Hematopoietic multipotent progenitor cell treated with erythropoietin and hydrocortisone succinate and interleukin-3 and kit ligand, for 17 days (in vitro differentiated cells): ENCODE measurements around the gene ASAP2.

Experiments
- DNase-seq: peaks from one replicate; pipeline ENCODE4 v3.0.0-alpha.2; 2015; ENCODE audit warnings: low spot score

Gene ASAP2

DNA sequence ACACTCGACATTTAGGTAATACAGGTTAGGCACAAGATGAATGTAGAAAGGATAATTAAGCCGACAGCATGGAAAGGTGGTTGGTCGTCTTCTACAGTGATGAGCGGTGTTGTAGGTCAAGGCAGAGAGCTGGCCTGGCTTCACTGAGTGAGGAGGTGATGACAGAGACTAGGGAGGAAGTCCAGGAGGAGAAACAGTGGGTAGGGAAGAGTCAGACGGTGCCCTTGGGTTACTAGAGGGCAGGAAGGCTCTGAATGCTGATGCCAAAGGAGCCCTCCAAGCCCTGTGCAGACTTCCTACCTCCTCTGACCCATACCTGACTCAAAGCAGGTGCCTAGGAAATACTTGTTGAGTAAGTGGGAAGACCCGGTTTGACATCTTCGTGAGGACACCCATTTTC is 116.0 kb downstream of the ASAP2 start:
- no peak for DNase-seq

DNA sequence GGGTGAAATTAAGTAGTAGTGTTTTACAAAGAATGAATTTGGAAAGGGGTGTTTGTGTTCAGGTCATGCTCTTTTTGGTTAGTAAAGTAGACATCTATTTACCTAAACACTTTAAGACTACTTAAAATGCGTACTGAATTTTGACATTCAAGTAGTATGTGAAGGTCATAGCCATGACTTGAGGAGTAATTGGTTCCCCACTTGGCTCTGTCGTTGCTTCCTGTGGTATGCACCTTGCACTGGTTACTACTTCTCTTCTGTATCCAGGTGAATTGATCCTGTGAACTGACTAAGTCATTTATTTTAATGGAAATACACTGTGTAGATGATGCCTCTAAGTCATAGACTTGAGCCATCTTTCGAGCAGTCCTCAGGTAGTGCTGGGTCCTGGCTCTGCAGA is 118.8 kb downstream of the ASAP2 start:
- no peak for DNase-seq

DNA sequence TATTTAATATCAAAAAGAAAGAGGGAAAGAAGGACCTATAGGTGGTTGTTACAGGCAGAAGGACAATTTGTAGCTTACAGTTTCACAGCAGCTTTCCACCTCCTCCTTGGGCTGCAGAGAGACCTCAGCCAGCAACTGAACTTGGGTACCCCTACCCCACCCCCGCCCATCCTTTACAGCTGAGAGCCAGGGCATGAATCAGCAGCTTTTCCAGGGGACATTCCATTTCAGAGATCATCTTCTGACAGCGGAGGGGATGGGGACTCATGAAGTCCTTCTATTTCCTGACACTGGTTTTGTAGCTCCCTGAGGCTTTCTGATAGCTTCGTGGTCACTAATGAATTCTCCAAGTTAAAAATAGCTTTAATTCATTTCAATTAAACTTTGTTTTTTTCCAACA is 120.4 kb downstream of the ASAP2 start:
- DNase-seq, result no peak

DNA sequence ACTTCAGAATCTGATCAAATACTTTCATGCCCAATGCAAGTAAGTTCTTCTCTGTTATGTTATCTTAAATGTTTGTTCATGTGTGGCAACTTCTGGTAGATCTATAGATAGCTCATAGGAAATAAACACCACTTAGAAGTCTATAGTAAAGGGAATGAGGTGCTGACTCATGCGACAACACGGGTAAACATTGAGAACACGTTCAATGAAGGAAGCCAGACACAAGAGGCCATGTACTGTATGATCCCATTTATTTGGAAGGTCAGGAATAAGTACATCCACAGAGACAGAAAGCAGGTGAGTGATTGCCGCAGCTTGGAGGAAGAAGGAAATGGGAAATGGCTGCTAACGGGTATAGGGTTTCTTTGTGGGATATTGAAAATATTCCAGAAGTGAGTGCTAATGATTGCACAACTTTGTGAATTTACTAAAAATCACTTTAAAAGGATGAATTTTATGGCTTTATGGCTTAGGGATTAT is 121.3 kb downstream of the ASAP2 start:
- no peak for DNase-seq

DNA sequence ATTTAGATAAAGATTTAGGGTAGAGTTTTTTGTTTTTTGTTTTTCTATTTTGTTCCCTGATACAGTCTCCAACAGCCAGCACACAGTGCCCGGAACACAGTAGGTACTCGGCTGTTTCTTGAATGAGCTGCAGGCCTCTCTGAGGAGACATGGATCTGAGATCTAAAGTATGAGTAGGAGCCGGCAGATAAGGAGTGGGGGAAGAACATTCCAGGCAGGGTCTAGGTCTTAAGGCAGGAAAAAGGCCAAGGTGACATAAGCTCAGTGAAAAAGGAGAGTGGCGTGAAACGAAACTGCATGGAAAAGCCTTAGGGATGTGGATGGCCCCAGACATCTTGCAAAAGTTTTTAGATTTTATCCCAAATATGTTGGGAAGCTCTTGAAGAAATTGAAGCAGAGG is 122.3 kb downstream of the ASAP2 start:
- DNase-seq, result no peak

DNA sequence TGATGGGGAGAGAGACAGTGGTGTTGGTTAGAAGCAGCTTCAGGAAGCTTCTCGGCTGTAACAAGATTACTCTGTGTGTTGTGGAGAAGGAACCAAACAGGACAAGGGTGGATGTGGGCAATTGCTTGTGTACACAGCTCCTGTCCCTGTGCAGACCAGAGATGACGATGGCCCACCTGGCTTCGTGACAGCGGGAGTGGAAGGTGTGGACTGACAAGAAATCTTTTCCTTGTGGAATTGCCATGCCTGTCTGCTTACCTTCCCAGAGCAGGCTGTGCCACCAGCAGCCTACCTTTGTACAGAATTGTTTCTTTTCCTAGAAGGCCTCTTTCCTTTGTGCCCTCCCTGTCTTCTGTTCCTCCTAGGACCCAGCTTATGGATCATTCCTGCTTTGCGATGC is 122.9 kb downstream of the ASAP2 start:
- DNase-seq, result no peak

DNA sequence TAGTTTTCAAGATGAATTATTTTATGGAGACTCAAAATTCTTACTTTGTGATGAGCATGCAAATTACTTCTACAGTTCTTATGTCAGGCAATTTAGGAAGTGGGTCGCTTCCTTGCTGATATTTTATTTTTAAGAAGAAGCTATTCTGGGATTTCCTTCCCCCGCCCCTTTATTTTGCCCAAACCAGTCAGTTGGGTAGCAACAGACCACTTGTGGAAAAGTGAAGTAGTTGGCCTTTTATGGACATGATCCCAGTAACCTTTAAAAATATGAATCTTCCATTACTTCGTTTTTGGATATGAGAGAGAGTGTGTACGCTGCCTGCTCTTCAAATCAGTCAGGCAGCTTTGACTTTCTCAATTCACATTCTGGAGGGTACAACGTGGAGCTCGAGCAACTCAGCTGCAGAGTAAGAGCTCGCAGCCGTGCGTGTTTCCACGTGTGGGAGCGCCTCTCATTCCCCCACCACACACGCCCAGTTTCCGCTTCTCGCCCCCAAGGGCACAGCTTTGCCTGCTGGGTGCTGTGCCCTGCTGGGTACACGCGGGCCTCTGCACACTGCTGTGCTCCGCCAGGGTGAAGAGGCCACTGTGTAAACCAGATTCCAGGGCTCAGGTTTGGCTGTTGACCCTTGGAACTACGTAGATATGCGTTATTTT is 124.1 kb downstream of the ASAP2 start:
- DNase-seq, result no peak

DNA sequence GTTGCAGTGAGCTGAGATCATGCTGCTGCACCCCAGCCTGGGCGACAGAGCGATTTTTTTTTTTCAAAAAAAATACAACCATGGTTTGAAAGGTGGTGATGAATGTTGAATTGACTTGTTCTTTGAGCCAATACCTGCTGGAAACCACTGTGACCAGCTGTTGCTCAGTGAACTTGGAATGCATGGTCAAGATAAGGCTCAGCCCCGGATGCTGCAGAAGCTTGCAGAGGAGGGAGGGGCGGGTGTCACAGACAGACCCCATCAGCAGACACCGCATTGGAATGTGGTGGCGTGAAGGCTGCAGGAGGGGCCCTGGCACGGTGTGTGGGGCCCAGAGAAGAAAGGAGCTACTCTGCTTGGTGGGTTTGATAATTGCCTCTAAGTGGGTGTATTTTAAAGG is 125.1 kb downstream of the ASAP2 start:
- DNase-seq, result no peak

DNA sequence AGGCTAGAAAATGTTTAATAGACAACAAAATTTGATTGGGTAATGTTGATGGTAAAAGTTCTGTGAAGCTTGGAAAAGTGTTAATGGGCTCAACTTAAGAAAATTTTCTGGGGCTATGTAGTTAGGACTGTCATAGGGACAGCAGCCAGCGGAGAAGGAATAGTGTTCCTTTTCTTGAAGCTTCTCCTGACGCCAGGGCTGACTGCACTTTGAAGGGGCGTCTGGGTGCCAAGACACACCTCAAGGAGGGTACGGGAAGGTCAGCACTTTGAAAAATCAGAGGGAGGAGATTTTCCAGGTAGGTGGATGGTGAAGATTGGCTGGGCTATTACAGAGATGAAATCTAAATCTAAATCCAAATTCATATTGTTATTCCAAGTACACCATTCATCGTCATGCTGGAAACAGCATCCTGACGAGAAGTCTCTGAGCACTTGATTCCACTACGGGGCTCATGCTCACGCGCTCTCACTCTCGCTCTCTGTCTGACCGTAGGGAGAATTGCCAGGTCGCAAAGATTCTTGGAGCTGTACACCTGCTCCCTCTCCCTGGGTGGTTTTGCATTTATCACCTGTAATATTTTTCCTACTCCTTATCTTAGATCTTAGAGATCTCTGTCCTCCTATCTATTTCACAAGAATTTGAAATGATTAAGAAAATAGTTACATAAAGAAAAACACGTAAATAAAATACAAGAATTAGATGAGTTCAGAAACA is 125.7 kb downstream of the ASAP2 start:
- DNase-seq, result no peak

DNA sequence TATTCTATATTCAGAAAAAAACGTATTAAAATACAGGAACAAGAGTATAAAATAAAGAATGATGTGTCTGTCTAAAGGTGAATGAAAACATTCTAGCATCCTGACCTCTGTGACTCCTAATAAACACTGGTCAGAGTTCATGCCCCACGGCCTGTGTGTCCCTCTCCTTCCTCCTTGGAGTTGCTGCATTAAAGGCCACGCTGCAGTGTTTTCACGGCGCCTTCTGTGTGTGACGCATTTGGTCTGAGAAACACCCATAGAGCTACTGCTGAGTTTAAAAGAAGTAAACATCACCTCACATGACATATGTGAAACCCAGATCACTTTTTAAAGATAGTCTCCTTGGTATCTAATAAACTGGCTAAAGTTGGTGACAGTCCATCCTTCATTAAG is 126.2 kb downstream of the ASAP2 start:
- no peak for DNase-seq

DNA sequence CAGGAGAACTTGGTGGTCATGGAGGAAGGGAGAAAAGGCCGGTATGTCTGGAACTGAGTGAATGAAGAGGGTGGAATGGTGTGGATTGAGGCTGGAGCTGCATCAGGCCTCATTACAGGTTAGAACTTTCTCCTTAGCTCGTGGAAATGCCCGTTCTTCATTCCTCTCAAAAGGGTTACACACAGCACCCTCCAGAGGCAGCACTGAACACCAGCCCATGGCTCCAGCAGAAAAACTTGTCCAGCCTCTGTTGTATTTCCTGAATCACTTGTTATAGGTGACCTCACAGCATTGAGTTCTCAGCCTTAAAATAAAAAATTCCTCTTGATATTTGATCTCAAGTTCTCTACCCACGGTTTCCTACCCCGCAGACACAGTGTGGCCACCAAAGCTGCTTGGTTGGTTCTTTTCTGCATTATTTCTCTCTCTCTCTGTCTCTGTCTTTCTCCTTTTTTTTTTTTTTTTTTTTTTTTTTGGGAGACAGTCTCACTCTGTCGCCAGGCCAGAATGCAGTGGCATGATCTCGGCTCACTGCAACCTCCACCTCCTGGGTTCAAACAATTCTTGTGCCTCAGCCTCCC is 127.1 kb downstream of the ASAP2 start:
- no peak for DNase-seq

DNA sequence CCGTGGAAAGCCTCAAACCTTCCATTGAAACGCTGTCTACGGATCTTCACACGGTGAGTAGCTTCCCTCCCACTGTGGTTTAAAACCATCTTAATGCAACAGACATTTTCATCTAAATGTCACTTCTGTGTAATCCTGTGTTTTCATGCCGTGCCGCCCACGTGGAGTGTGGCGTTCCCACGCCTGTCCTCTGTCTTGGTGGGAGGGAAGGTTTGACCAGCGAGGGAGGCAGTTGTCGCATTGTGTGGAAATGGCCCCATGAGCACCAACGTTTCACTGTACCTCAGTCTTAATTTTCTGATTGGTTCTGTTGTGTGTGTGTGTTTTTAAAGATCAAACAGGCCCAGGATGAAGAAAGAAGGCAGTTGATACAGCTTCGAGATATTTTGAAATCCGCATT is 128.1 kb downstream of the ASAP2 start:
- DNase-seq, result no peak

DNA sequence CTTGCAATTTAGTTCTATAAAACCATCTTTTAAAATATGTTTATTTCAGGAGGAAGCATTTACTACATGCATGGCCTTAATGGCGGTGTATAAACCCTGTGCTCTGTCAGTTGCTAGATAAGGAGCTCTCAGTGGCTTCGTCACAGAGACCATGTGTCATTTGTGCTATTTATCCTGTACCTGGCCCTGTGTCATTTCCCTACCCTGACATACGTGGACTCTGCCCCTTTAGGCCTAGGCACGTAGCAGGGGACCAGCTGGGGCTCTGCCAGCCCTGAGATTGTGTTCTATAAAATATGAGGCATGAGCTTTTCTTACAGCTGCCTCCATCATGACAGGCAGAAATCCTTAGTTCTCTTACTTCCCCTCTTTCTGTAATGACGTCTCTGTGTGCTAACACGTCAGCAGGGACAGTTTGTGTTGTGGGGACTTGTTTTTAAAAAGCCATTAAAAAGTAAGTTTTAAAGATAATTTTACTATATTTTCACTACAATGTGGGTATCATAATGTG is 128.8 kb downstream of the ASAP2 start:
- DNase-seq, result no peak

DNA sequence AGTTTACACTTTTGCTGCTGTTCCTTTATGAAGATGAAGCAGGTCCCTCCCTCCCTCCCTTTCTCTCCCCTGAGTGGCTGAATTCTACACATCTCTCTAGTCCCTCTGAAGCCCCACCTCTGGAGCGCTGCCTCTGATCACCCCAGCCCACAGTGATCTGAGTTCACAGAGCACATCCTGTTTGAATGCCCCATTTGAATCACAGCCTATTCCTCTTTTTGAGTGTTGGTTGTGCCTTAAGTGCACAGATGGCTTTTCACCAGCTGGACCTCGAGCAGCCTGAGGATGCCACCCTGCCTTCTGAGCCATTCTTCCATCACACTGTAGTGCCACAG is 129.6 kb downstream of the ASAP2 start:
- DNase-seq, result no peak

DNA sequence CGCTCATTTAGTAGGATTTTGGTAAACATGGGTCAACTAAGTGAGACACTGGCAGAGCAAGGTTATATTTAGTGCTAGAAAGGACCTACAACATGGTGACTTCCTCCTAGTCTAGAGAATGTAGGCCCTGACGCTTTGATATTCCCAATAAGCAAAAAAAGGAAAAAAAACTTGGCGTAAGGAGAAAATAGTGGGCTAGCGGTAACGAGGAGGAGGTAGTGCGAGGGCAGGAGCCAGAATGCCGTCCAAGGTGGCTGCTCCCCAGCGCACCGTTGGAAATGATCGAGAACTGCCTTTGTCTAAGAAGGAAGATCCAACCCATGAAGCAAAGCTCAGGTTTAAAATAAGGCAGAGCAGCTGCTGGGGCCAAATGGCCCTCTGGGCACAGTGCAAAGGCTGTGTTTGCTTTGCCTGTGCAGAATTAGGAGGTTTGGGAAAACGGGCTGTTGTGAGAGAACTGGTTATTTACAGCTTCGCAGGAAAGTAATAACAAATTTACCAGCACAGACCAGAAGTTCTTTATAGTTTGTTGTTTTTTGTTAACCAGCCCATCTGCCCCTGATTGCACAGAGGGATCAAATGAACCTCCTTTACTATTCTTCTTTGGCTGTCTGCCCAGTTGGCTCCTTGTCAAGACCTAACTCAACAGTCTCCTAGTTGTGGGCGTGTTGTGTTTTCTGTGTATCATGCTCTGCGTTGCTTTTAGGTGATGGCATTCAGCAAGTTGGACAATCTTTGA is 130.1 kb downstream of the ASAP2 start:
- DNase-seq, result peak; percentile 42

DNA sequence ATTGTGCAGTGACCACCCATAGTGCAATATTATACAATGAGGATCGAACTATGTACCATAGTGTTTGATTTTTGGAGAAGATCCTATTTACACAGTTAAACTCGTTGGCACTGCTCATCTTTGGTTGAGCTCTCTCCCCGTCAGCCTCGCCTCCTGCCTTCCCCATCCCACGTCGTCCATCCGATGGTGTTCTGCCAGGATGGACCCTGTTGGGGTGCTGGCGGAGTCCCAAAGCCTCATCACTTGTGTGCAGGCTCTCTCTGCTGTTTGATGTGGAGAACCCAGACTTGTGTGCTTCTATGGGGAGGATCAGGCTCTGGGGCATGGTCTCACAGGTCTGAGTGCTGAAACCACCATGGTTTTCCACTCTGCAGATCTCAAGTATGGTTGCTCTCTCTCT is 131.3 kb downstream of the ASAP2 start:
- no peak for DNase-seq

DNA sequence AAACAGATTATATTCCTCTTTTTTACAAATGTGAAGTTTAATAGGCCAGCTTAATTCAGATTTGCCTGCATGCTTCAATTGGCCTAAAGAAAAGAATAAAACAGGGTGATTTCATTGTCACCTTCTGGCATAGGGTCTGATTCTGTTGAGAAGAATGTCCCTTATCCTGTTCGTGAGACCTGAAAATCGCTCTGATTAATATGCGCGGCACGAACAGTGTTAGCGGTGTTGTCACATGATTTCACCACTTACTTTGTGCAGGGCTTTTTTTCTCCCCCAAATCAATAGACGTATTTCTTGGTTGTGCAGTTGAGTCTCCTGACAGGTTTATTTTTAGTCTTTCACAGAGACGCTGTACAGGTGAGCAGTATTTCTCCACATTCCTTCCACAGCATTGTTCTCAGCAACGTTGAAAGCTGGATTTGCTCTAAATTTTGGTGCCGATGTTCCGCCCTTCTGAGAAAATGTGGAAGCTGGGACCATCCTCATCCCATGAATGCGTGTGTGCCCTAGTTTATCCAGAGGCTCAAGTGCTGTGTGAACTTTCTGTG is 134.8 kb downstream of the ASAP2 start:
- DNase-seq, result no peak

DNA sequence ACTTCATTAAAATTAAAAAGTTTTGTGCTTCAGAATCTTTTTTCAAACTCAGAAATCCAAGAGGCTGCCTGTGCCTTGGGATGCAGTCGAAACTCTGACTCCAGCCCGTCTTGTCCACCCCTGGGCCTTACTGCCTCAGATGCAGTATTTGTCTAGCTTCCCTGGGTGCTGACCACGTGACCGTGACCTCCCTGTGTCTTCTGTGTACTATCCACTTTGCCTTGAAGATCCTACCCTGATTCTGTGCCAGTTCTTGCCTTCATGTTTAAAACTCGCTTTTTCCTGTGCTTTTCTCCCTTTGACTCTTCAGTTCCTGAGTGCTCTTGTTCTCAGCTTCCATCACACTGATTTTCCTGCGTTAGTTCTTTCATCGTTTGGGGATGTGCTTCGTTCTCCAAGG is 136.0 kb downstream of the ASAP2 start:
- no peak for DNase-seq

DNA sequence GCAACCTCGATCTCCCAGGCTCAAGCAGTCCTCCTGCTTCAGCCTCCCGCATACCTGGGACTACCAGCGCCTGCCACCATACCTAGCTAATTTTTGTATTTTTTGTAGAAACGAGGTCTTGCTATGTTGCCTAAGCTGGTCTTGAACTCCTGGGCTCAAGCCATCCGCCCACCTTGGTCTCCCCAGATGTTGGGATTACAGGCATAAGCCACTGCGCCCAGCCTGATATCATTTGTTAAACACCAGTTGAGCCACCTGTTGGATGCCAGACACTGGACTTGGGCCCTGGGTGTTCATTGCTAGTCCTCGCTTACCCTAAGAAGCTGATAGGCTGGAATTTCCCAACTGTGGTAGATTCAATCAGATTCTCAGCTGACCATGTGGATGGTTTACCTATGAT is 136.9 kb downstream of the ASAP2 start:
- no peak for DNase-seq

DNA sequence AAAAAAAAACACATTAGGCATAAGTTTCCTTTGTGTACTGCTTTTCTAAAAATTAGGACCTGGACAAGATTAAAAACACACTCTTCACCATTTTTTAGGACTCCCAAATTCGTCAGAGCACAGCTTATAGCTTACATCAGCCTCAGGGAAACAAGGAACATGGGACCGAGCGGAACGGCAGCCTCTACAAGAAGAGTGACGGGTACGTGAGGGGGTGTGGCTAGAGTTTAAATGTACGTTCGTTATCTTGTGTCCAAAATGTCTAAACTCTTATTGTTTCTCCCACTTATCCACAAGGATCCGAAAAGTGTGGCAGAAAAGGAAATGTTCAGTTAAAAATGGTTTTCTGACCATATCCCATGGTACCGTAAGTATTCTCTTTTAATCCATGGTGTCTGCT is 137.8 kb downstream of the ASAP2 start:
- DNase-seq, result no peak

DNA sequence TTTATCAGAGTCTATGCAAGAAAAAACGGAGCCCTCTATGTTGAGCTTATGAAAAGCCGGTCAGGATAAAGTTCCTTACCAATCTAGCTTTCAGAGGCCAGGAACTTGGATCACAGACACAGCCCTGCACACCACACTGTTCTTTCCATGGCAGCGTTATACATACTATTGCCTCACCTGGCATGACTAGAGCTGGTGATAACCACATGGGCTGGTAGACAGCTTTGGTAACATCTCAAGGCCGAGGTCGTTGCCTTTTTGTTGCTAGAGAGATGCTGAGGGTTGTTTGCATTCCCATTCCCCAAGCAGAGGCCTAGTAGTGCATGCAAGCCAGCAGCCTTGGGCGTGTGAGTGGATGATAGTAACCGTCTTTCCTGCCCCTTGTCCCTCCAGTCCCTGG is 138.7 kb downstream of the ASAP2 start:
- no peak for DNase-seq

DNA sequence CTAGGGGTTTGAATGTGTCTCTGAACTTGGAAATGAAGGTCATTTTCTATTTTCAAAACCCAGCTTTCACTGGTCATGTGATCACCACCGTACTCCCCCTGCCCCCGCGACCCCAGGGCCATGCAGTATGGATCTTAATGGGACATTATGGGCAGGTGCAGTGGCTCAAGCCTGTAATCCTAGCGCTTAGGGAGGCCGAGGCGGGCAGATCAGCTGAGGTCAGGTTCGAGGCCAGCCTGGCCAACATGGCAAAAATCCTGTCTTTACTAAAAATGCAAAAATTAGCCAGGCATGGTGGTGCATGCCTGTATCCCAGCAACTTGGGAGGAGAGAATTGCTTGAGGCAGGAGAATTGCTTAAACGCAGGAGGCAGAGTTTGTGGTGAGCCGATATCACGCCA is 139.4 kb downstream of the ASAP2 start:
- DNase-seq, result no peak

DNA sequence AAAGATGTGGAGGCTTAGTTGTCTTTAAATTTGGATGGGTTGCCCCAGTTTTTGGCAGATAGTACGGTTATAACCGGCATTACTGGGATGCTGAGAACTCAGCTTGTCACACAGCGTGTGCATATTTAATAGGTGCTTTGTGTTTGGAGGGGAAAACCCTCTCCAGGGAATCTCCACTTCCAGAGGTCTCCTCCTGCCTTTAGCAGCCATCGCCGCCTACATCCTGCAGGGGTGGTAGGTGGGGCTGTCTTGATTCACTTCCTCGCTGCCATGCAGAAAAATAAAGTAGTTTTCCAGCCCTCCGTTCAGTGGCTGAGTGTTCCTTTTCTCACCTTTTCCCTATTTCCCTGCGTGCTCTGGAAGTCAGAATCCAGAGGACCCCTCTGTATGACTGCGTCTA is 140.3 kb downstream of the ASAP2 start:
- DNase-seq, result no peak
